Dermis microvascular lymphatic vessel endothelial cell (primary cell): ENCODE data around the gene ITGB1BP1. TPM values are rescaled to one million over a fixed set of nuclear protein-coding genes. Genes with fewer than 3 reads are reported as not detected.

Experiments
- DNase-seq, 2 donors: peaks; one replicate each; pipeline versions ENCODE4 v3.0.0 to v3.0.0-alpha.2; 2010; ENCODE audit warnings: low read depth in 2 of 2
- total RNA-seq: library from RNA; depleted of rRNA; stranded (reverse); fragments of >200 nt; gene quantifications from 2 replicates; pipeline ENCODE4 v1.2.1, GENCODE V29; 2014

Gene ITGB1BP1
- total RNA-seq, 1 donor from 2014 or later: 32.5 TPM

- no peak for DNase-seq
Measured at GRCh38 chr2:9424447-9425164, 1.3 kb upstream of the ITGB1BP1 start.

- DNase-seq: peak in 1 of 2 donors; percentile 60
Measured at GRCh38 chr2:9423922-9424272, 569 bp upstream of the ITGB1BP1 start.

- DNase-seq: peak in 1 of 2 donors; percentile 35
Measured at GRCh38 chr2:9422321-9423099, 818 bp downstream of the ITGB1BP1 start.

GRCh38 chr2:9420495-9420894 lies 2.8 kb downstream of the ITGB1BP1 start:
- DNase-seq: no peak

GRCh38 chr2:9419541-9419940 lies 3.8 kb downstream of the ITGB1BP1 start:
- DNase-seq: no peak

GRCh38 chr2:9418746-9419145 lies 4.6 kb downstream of the ITGB1BP1 start:
- no peak for DNase-seq

- peak in 1 of 2 donors; percentile 58 for DNase-seq
Measured at GRCh38 chr2:9417725-9418124, 5.6 kb downstream of the ITGB1BP1 start.

GRCh38 chr2:9416962-9417316 lies 6.4 kb downstream of the ITGB1BP1 start:
- DNase-seq: no peak

GRCh38 chr2:9416267-9416961 lies 6.9 kb downstream of the ITGB1BP1 start:
- no peak for DNase-seq

- DNase-seq: no peak
Measured at GRCh38 chr2:9415516-9416169, 7.7 kb downstream of the ITGB1BP1 start.

- no peak for DNase-seq
Measured at GRCh38 chr2:9412781-9413180, 10.5 kb downstream of the ITGB1BP1 start.

GRCh38 chr2:9410108-9410507 lies 13.2 kb downstream of the ITGB1BP1 start:
- DNase-seq: no peak

- peak; percentile 59 to 71 for DNase-seq
Measured at GRCh38 chr2:9408641-9409151, 14.6 kb downstream of the ITGB1BP1 start.

- DNase-seq: no peak
Measured at GRCh38 chr2:9407363-9407811, 15.9 kb downstream of the ITGB1BP1 start.

GRCh38 chr2:9406529-9407362 lies 16.6 kb downstream of the ITGB1BP1 start:
- DNase-seq: no peak

GRCh38 chr2:9405636-9406035 lies 17.7 kb downstream of the ITGB1BP1 start:
- DNase-seq: no peak

GRCh38 chr2:9404451-9404850 lies 18.9 kb downstream of the ITGB1BP1 start:
- no peak for DNase-seq

- no peak for DNase-seq
Measured at GRCh38 chr2:9403924-9404323, 19.4 kb downstream of the ITGB1BP1 start.

GRCh38 chr2:9401646-9402371 lies 21.5 kb downstream of the ITGB1BP1 start:
- no peak for DNase-seq

- no peak for DNase-seq
Measured at GRCh38 chr2:9401059-9401547, 22.2 kb downstream of the ITGB1BP1 start.
